ENCODE measurements around the gene LRRC8E. TPM values are rescaled to one million over a fixed set of nuclear protein-coding genes. Genes with fewer than 3 reads are reported as not detected.
A peak's percentile ranks its signal among the peaks of the same experiment; 100 is the strongest.

Gene LRRC8E
- total RNA-seq, 1 experiment from 2014 or later: 3.0 TPM

GRCh38 chr19:7915250-7916102 lies 27.2 kb downstream of the LRRC8E start (continued):
- TF ChIP-seq ARID4B (CRISPR knock-in tag; IDR thresholded peaks at IDR 0.05; ENCODE audit: borderline replicate concordance) (no peak), IRF2 (CRISPR knock-in tag; IDR thresholded peaks at IDR 0.05; ENCODE audit: borderline replicate concordance, low read depth) (no peak), FOXP1 (CRISPR knock-in tag; IDR thresholded peaks at IDR 0.05; ENCODE audit: borderline replicate concordance) (no peak), MYBL2 (CRISPR knock-in tag; IDR thresholded peaks at IDR 0.05) (no peak), KAT7 (CRISPR knock-in tag; IDR thresholded peaks at IDR 0.05; ENCODE audit: borderline replicate concordance) (no peak), SMAD4 (CRISPR knock-in tag; IDR thresholded peaks at IDR 0.05) (no peak), CREB1 (CRISPR knock-in tag; IDR thresholded peaks at IDR 0.05) (no peak), CBFB (CRISPR knock-in tag; IDR thresholded peaks at IDR 0.05; ENCODE audit: low read depth) (no peak), ZMAT4 (CRISPR knock-in tag; IDR thresholded peaks at IDR 0.05) (no peak), EMX1 (CRISPR knock-in tag; IDR thresholded peaks at IDR 0.05) (no peak), TP53 (CRISPR knock-in tag; IDR thresholded peaks at IDR 0.05) (no peak)

DNA sequence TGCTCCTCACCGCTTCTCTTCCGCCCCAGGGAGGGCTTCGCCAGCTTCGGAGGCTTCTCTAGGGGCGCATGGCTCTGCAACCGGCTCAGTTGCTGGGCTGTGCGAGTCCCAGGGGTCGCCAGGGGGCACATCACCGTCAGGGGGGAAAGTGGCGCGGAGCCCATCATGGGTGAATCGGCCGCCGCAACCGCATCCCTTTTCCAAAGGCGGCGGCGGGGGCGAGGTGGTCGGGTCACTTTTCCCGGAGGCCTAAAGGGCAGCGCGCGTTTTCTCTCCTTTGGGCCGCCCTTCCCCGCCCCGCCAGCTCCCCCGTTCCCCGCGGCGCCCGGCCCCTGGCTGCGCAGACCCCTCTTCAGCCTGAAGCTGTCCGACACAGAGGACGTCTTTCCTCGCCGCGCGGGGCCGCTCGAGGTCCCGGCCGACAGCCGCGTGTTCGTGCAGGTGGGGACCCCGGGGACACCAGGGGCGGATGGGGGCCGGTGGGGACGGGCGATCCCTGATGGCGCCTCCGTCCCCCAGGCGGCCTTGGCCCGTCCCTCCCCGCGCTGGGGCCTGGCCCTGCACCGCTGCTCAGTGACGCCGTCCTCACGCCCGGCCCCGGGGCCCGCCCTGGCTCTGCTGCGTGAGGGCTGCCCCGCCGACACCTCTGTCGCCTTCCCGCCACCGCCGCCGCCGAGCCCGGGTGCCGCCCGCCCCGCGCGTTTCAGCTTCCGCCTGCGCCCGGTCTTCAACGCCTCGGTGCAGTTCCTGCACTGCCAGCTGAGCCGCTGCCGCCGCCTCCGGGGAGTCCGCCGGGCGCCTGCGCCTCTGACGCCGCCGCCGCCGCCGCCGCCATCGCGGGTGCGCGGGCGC lies 28.0 kb downstream of the LRRC8E start:
- peak; percentile 4; the same call in 1 of the 2 replicates for ATAC-seq
- Mint-ChIP-seq H3K9me3 (no peaks in the 10 kb centered on the region), H3K27me3 (ENCODE audit: low read depth) (peaks cover 57% of the 10 kb centered on the region), H3K27ac (no peak overlapping the region), H3K4me1 (peaks cover 8% of the 10 kb centered on the region), H3K4me3 (peak overlapping the region; percentile 77), H3K36me3 (peaks cover 5% of the 10 kb centered on the region)
- ChIA-PET POLR2A (interaction anchor here (0.6 to 1.5 kb wide), 4 partner anchors 8 to 59 kb away, joined by 3 to 10 read pairs (median 4); no protein-coding TSS in a partner anchor), CTCF (interaction anchor here (0.5 to 7.2 kb wide), 17 partner anchors 9 to 235 kb away, joined by 3 to 70 read pairs (median 6); partner anchors contain the start of genes EVI5L, LRRC8E, MAP2K7 and TRAPPC5)
- DNase-seq (ENCODE audit: low spot score): peak; percentile 60
- TF ChIP-seq CREM (CRISPR knock-in tag; IDR thresholded peaks at IDR 0.05) (peak; percentile 71; the same call in 1 of the 2 replicates), ELF4 (CRISPR knock-in tag; IDR thresholded peaks at IDR 0.05; ENCODE audit: low read depth) (no peak), MYBL2 (CRISPR knock-in tag; IDR thresholded peaks at IDR 0.05) (no peak), ZNF138 (CRISPR knock-in tag; conservative IDR thresholded peaks at IDR 0.05) (no peak), RELA (CRISPR knock-in tag; IDR thresholded peaks at IDR 0.05; ENCODE audit: borderline replicate concordance) (0 out of 2 replicates have a peak, but pooled peaks have one; percentile 46), FOXK1 (CRISPR knock-in tag; IDR thresholded peaks at IDR 0.05) (peak; percentile 39; the same call in 1 of the 2 replicates), GABPB1 (CRISPR knock-in tag; IDR thresholded peaks at IDR 0.05) (no peak), NFYB (CRISPR knock-in tag; conservative IDR thresholded peaks at IDR 0.05; ENCODE audit: low read depth) (no peak; the same call in 1 of the 2 replicates)
- TF ChIP-seq, protein P1, sequence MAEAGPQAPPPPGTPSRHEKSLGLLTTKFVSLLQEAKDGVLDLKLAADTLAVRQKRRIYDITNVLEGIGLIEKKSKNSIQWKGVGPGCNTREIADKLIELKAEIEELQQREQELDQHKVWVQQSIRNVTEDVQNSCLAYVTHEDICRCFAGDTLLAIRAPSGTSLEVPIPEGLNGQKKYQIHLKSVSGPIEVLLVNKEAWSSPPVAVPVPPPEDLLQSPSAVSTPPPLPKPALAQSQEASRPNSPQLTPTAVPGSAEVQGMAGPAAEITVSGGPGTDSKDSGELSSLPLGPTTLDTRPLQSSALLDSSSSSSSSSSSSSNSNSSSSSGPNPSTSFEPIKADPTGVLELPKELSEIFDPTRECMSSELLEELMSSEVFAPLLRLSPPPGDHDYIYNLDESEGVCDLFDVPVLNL (CRISPR knock-in tag; IDR thresholded peaks at IDR 0.05; ENCODE audit: borderline replicate concordance, low read depth): peak; percentile 56; the same call in 1 of the 2 replicates
- TF ChIP-seq, protein P2, sequence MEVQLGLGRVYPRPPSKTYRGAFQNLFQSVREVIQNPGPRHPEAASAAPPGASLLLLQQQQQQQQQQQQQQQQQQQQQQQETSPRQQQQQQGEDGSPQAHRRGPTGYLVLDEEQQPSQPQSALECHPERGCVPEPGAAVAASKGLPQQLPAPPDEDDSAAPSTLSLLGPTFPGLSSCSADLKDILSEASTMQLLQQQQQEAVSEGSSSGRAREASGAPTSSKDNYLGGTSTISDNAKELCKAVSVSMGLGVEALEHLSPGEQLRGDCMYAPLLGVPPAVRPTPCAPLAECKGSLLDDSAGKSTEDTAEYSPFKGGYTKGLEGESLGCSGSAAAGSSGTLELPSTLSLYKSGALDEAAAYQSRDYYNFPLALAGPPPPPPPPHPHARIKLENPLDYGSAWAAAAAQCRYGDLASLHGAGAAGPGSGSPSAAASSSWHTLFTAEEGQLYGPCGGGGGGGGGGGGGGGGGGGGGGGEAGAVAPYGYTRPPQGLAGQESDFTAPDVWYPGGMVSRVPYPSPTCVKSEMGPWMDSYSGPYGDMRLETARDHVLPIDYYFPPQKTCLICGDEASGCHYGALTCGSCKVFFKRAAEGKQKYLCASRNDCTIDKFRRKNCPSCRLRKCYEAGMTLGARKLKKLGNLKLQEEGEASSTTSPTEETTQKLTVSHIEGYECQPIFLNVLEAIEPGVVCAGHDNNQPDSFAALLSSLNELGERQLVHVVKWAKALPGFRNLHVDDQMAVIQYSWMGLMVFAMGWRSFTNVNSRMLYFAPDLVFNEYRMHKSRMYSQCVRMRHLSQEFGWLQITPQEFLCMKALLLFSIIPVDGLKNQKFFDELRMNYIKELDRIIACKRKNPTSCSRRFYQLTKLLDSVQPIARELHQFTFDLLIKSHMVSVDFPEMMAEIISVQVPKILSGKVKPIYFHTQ (CRISPR knock-in tag; IDR thresholded peaks at IDR 0.05): no peak
- TF ChIP-seq, protein P3, sequence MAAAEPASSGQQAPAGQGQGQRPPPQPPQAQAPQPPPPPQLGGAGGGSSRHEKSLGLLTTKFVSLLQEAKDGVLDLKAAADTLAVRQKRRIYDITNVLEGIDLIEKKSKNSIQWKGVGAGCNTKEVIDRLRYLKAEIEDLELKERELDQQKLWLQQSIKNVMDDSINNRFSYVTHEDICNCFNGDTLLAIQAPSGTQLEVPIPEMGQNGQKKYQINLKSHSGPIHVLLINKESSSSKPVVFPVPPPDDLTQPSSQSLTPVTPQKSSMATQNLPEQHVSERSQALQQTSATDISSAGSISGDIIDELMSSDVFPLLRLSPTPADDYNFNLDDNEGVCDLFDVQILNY (CRISPR knock-in tag; IDR thresholded peaks at IDR 0.05): peak; percentile 54; the same call in 1 of the 2 replicates
- TF ChIP-seq, protein P4, sequence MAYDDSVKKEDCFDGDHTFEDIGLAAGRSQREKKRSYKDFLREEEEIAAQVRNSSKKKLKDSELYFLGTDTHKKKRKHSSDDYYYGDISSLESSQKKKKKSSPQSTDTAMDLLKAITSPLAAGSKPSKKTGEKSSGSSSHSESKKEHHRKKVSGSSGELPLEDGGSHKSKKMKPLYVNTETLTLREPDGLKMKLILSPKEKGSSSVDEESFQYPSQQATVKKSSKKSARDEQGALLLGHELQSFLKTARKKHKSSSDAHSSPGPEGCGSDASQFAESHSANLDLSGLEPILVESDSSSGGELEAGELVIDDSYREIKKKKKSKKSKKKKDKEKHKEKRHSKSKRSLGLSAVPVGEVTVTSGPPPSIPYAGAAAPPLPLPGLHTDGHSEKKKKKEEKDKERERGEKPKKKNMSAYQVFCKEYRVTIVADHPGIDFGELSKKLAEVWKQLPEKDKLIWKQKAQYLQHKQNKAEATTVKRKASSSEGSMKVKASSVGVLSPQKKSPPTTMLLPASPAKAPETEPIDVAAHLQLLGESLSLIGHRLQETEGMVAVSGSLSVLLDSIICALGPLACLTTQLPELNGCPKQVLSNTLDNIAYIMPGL (CRISPR knock-in tag; IDR thresholded peaks at IDR 0.05): peak; percentile 58; the same call in 1 of the 2 replicates

All from WTC11 (cell line).